Epidermal melanocyte (primary cell): ENCODE measurements around the gene MAPKAP1.
"Not testable (repeated sequence)": the region's sequence is repeated elsewhere in the genome, so short reads cannot be mapped to it uniquely, and the experiment has no call there.

Experiments
- DNase-seq: peaks from one replicate; pipeline ENCODE4 v3.0.0; 2011; ENCODE audit warnings: low spot score; ENCODE audit not compliant: insufficient read length

The MAPKAP1 gene

GRCh38 chr9:125608489-125609224 is 98.4 kb downstream of the MAPKAP1 start:
- no peak for DNase-seq

DNA sequence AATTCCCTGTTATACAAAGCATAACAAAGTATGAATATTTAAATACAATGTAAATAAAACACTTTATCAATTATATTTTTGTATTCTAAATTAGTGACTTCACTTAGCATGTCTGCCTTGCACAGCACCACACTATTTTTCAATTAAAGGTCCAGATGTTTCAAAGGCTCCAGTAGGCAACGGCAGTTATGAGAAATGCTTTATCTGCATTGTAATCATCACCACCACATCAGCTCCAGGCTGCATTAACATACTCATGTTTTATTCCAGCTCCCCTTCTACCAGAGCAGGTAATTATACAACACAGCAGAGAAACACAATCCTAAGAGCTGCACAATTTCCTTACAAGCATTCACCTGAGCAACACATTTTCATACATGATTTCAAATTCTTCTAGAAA is 102.8 kb downstream of the MAPKAP1 start:
- DNase-seq, result no peak

DNA sequence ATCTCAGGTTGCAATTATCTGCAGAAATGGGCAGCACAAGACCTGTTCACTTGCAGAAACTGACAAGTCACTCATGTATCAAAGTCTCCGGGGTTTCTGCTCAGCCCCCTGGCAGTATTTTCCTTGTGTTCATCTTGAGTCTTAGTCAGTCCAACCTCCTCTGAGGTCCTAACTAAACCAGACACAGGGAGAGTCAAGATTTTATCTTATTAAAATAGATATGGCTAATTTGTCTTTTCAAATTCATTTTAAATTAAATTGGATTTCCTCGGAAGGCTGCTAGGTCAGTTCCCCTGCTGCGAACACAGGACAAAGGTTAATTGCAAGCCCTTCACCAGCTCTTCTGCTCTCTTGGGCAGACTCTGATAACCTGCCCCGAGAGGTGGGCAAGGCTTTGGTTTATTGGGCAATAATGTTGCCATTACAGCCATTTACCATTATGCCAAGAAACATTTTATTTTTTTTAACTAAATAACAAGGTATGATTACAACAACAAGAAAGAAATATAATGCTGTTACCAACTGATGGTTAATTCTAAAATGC is 103.5 kb downstream of the MAPKAP1 start:
- no peak for DNase-seq

DNA sequence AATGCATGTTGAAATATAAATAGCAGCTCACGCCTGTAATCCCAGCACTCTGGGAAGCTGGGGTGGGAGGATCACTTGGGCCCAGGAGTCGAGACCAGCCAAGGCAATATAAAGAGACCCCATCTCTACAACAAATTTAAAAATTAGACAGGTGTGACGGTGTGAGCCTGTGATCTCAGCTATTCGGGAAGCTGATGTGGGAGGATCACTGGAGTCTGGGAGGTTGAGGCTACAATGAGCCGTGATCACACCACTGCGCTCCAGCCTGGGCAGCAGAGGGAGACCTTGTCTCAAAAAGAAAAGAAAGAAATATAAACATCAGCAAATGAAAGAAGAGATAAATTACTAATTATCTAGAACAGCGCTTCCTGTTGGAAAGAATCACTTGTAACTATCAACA is 105.0 kb downstream of the MAPKAP1 start:
- no peak for DNase-seq

- no peak for DNase-seq
Measured at GRCh38 chr9:125600194-125600593, 106.8 kb downstream of the MAPKAP1 start.

DNA sequence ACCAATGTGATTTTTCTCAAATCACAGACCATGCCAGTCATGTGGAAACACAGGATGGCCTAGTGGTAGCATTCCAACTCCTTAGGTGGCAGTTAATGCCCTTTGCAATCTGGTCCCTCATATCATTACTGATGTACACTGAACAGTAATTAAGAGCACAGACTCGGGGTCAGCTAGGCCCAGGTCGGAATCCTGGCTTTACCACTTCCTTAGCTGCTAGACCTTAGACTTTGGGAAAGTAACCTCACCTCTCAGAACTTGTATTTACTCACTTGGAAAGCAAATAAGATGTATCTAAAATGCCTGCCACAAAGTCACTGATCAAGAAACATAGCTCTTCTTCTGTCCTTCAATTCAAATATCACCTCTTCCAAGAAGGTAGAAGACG is 112.8 kb downstream of the MAPKAP1 start:
- DNase-seq, result no peak

GRCh38 chr9:125593581-125594222 is 113.3 kb downstream of the MAPKAP1 start:
- peak; percentile 67 for DNase-seq

DNA sequence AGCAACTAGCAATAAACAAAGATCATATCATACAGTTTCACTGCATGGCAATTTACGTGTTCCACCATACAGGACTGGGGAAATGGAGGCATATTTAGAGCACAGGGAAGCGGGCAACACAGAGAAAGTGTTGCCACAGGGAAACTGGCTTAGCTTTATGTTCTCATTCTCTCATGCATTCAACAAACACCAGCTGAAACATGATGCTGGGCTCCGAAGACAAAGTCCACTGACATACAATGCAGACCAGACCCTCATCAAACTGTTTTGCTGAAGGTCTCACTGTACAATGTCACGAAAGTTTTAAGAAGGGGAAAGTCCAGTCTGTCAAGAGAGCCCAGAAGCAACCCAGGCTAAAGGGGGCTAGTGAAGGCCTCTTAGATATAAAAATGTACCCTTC is 115.1 kb downstream of the MAPKAP1 start:
- DNase-seq, result no peak

GRCh38 chr9:125591245-125591644 is 115.8 kb downstream of the MAPKAP1 start:
- DNase-seq, result no peak

DNA sequence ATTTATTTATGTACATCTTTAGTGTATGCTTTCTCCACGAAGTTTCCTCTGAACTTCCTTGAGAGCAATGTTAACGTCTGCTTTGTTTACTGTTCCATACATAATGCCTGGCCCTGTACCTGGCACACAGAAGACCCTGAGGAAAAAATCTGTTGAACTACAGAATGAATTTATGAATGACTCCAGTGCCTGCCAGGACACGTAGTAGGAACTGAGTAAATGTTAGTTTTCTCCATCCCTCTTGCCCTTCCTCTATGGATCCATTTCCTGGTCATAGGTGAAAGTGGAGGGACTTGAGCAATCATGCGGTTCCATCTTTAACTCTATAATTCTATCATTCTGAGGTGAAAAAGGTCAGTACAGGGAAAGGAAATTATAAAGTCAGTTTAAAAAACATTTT is 117.7 kb downstream of the MAPKAP1 start:
- DNase-seq, result no peak

DNA sequence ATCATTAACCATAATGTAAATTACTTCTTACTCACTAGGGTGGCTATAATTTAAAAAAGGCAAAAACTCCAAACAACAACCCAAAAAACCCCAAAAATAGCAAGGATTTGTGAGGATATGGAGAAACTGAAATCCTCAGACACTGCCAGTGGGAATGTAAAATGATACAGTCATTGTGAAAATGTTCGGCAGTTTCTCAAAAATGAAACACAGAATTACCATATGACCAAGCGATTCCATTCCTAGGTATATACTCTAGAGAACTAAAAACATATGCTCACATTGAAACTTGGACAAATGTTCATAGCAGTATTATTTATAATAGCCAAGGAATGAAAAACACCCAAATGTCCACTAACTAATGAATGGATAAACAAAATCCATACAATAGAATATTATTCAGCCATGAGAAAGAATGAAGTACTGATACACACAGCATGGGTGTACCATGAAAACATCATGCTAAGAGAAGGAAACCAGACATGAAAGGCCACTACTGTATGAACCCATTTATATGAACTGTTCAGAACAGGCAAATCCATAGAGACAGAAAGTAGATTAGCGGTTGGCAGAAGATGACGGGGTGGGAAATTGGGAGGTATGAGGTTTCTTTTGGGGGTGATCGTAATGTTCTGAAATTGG is 119.1 kb downstream of the MAPKAP1 start:
- no peak for DNase-seq

DNA sequence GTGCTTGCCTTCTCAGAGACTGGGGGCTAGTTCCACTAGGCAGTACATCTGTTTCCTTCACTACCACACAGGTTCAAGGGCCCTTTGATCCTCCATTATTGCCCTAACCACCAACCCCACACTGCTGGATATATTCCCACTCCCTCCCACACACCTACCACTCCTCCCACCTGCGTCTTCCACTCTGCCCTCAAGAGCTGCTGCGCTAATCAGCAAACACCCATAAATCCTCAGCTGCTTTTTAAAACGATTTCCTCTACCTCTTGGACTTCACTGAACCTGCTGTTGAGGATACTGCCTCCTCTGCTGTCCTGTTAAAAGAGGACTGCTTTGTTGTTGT is 120.9 kb downstream of the MAPKAP1 start:
- DNase-seq, result no peak

DNA sequence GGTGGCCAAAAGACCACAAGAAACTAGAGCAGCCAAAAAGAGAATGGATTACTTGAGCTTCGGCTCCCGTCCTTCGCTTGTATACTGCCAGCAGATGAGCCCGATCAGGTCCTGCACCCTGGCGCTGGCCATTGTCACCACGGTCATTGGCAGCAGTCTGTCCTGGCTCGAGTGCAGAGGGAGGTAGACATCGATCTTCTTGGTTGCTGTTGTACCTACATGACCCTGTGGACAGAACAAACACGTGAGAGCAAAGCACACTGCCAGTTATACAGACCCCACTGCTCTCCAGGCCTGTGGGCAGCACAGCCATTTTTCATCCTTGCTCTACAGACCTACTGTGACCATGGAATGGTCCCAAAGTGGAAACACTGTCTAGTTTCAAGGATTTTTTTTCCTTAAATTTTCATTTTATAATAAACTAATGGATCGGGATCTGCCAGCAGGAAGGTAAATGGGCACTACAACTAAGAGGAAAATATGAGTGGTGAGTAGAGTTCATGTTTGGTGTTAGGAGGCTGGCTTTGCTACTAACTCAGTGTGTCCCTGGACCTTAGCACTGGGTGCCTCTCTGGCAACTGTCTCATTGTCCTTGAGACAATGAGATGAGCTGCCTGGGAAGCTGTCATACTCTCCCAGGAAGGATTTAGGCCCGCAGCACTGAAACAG is 121.4 kb downstream of the MAPKAP1 start:
- DNase-seq, result no peak

GRCh38 chr9:125580701-125581286 is 126.2 kb downstream of the MAPKAP1 start:
- DNase-seq, result no peak

DNA sequence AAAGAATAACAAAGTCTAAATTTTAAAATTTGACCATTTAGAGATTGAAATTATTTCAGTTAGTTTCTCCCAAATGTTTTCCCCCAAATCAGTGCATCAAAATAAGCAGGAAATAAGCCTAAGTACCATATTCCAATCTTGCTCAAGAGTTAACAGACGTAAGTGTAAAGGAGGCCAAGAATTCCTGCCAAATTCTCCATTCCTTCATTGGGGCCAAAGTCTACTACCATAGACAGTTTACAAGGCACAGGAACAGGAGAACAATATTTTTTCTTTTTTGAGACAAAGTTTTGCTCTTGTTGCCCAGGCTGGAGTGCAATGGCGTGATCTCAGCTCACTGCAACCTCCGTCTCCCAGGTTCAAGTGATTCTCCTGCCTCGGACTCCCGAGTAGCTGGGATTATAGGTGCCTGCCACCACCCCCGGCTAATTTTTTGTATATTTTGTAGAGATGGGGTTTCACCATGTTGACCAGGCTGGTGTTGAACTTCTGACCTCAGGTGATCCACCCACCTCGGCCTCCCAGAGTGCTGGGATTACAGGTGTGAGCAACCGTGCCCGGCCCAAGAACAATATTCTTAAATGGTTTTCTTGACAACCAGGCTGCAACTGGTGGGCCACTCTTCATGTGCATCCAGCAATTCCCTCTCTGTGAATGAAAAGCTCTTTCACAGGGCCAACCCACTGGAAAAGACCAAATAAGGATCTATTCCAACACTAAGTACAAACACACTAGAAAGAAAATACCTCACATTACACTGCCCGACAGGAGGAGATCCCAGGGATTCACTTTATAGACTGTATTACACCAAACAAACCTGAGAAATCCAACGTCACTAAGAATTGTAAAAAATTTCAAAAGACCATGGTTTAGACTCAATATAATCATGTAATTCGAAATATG is 127.7 kb downstream of the MAPKAP1 start:
- no peak for DNase-seq

DNA sequence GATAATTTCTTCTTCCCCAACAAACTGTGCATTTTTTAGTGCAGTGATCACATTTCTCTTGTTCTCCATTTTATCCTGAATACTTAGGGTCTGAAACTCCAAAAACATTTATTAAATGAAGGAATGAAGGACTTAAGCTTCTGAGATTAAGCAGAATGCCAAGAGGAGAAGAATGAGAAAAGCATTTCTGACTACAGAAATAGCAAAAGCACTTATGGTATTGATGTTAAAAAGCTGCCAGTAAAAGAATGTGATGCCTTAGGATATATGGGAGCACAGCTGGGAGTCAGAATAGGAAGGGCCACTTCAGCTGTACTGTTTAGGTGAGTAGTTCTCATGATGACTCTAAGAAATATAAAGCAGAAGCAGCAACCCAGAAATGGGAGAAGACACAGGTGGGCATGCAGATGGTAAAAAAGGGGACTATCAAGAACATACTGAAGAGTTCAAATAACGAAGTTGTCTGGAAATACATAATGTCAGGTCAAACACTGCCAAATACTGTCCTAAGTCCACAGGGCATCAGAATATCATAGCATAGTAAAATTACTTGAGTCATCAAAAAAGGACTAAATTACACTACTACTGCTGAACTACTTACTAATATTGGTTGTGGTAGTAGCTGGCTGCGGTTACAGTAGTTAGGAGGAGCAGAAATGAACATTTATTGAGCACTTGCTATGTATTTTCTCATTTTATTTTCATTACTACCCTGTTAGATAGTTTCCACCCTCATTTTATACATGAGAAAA is 132.7 kb downstream of the MAPKAP1 start:
- DNase-seq, result no peak

GRCh38 chr9:125572461-125572860 is 134.5 kb downstream of the MAPKAP1 start:
- DNase-seq, result not testable (repeated sequence)

DNA sequence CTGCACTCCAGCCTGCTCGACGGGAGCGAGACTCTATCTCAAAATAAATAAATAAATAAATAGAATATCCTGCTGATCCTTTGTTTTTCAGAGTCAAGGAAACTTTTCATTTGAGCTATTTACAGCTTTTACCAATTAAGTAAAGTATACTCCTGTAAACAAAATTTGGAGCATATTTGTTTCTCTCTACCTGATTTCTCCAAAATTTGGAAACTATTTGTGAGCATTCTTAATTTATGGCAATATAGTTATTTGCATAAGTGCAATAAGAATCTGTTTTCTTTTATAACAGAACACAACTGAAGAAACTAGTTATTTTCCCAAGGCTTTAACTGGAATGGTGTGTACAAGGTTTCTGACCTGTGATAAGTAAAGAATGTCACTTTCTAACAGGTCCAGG is 135.2 kb downstream of the MAPKAP1 start:
- not testable (repeated sequence) for DNase-seq

GRCh38 chr9:125570246-125570645 is 136.8 kb downstream of the MAPKAP1 start:
- DNase-seq, result no peak

DNA sequence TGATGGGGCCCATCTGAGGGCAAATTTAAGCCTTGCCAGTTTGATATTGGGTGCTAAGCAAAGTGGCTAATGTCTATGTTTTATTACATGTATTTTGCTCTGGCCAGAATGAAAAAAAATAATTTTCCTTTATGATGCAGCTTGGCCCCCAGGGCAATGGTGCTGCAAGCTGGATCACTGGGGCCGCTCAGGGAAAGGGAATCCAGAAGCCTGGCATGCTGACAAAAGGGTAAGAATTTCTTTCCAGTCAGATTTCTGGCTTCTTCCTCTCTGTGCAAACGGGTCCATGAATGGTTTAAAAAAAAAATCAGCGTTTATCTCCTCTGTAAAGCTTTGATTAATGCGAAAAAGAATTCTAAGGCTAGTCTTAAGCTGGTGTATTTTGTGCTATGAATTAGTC is 138.4 kb downstream of the MAPKAP1 start:
- DNase-seq, result no peak
